ENCODE measurements around the gene SPECC1.
"Not testable (repeated sequence)": the region's sequence is repeated elsewhere in the genome, so short reads cannot be mapped to it uniquely, and the experiment has no call there.

SPECC1 gene

DNA sequence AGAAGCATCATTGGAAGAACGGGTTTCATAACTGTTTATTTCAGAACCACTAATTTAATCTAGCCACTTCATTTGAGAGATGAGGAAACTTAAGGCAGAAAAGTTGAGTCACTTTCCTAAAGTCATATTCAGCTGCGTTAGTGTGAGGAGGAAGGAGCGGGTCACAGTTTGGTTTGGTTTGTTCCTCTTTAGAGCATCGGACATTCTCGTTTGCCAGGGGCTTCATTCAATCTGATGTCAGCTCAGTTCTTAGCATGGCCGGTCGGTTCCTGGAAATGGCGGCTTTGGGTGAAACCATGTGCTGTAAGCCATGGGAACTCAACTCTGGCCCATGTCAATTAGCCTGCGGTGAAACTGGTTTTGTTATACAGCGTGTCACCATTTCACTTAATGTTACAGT, 271.7 kb downstream of the SPECC1 start:
- DNase-seq = peak; percentile 77 to 90 (median 81)

DNA sequence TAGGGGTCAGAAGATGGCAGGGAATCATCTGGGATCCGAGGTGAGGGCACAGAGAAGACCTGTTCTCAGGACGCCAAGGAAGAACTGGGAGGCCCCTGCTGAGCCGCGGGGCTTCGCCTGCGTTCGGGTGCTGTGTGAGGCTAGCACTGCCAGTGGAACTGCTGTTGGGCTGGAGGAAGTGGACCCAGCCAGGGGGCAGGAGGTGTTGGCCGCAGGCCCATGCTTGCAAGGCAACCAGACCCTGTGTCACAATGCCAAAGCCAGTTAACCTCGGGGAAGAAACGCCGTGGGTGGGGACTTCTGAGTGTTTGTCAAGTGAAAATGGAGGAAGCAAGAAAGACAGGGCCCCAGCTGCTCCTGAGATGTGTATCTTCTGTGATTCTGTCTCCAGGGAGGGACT, 272.7 kb downstream of the SPECC1 start:
- DNase-seq = peak; percentile 91 to 96 (median 96)

DNA sequence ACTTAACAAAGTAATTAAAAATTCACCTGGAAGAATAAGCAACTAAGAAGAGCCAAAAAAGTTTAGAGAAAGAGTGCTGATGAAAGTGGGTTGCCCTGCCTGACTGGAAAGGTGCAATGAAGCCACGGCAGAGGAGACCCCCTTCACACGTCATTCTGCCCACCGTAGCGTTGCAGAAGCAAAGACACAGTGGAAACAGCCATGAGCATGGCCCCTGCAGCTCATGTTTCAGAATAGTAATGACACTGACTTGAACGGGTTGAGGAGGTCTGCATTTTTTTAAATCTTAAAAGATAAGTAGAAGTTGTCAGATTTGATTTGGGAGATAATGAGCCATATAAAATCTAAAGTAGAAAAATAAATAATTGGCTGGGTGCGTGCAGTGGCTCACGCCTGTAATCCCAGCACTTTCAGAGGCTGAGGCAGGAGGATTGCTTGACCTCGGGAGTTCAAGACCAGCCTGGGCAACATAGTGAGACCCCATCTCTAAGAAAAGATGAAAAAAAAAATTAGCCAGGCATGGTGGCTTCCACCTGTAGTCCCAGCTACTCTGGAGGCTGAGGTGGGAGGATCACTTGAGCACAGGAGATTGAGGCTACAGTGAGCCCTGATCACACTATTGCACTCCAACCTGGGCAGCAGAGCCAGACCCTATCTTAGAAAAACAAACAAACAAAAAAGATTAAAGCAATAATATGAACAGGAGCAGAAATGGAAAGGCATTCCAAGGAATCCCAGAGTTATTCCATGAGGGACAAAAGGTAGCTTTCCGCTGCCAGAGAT, 273.6 kb downstream of the SPECC1 start:
- no peak for DNase-seq

DNA sequence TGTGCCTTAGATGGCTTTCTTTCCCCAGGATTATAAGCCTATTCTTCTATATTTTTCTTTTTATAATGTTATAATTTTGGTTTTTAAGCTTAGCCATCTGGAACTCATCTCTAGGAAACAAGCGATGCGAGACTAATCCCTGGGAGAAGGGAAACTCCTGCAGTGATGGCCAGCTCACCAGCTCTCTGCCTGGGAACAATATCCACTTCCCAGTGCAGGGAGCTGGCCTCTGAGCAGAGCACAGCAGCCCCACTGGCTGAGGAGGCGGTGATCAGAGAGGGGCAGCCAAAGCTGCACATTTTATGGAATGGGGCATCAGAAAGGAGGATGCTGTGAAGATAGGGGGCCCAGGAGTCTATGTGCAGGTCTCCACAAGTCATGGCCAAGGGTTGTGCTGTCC, 274.9 kb downstream of the SPECC1 start:
- no peak for DNase-seq

DNA sequence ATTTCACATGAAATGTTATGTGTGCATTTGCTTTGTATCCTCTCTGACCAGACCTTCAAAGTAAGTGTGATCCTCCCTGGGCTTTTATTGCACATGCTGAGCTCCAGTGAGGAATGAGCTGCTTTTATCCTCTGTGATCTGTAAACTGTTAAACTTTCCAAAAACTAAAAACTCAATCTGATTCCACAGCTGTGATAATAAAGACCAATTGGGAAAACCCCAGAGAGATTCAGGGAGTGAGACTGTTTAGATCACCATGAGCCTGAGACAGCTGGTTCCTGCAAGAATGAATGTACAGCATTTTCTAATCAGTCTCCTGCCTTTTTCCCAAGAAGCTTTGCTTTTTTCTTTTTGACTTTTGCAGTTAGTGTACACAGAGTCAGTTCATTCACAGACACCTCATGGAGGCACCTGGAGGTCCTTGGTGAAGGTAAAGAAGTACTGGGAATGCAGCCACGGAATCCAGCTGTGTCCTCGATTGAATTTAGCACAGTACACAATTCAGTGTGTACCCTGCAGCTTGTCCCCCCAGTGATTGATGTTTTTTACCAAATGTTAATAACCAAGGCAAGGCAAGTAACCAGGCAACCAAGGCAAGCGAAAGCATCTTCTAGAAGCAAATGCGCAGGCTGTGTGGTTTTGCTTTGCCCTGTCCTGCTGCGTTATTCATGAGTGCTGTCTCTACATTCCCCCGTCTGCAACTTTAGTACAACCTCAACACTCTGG, 275.6 kb downstream of the SPECC1 start:
- DNase-seq = no peak

DNA sequence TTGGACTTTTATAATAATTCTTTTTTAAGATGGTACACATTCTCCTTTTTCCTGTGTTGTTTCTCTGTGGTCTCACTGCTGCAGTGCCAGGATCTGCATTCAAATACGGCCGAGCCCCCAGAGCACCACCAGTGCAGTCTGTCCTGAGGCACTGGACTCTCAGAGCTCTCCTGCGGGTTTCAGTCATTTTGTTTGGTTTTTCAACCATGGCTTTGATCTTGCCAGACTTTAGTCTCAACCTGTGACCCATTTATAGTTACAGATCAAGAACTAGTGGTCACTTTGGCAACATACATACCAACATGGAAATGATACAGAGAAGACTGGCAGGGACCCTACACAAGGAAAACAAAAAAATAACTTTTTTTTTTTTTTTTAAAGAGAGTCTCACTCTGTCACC, 280.8 kb downstream of the SPECC1 start:
- no peak for DNase-seq

DNA sequence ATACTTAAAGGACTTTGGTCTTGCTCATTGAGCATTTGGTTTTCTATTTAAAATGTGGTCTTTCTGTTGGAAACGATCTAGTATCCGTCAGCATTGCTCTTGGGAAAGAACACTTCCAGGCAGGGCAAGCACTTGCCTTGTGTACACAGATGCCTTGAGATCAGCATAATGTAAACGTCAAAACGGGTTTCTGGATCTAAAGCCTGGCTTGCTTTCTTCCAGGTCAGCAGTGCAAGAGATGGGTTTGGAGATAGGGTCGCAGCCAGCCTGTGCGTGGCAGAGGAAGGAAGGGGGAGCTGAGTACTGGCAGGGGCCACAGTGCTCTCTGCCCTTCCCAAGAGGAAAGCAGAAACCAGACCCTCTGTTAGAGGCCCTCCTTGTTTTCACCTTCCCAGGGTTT, 282.7 kb downstream of the SPECC1 start:
- DNase-seq = no peak

DNA sequence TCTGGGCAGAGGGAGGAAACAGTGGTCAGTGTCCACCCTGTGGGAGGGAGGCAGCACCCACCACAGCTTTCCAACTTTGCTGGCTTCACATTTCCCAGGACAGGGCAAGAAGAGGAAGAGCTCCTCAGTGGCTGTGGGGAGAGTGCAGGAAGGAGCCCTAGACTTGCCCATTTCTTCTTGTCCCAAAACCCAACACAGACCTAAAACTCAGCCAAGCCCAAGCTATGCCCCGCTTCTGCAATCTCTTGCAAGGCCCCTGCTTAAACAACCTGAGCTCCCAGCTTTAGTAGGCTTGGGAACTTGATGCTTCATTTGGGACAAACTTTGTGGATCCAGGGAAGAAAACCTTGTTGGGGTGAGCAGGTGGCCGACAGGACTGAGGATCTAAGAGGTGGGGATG, 284.3 kb downstream of the SPECC1 start:
- DNase-seq = peak; percentile 12 to 45 (median 30)

DNA sequence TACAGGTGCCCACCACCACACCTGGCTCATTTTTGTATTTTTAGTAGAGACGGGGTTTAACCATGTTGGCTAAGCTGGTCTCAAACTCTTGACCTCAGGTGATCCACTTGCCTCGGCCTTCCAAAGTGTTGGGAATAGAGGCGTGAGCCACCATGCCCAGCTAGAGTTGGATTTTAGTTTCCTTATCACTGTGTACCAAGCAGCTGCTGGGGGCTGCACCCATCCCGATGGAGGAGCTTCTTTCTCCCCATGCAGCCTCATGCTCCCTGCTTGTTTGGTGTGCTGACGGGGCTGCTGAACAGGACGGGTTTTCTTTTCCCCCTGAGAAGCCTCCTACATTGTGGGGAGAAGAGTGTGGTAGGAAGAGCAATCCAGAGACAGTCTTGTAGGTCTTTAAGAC, 285.0 kb downstream of the SPECC1 start:
- no peak for DNase-seq

DNA sequence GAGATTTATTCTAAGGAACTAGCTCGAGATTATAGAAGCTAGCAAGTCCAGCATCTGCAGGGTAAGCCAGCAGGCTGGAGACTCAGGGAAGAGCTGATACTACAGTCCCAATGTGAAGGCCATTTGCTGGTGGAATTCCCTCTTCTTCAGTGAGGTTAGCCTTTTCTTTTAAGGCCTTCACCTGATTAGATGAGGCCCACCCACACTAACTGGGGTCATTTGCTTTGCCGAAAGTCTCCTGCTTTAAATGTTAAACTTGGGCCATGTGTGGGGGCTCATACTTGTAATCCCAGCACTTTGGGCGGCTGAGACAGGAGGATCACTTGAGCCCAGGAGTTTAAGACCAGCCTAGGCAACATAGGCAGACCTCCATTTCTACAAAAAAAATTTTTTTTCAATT, 289.9 kb downstream of the SPECC1 start:
- DNase-seq = no peak

DNA sequence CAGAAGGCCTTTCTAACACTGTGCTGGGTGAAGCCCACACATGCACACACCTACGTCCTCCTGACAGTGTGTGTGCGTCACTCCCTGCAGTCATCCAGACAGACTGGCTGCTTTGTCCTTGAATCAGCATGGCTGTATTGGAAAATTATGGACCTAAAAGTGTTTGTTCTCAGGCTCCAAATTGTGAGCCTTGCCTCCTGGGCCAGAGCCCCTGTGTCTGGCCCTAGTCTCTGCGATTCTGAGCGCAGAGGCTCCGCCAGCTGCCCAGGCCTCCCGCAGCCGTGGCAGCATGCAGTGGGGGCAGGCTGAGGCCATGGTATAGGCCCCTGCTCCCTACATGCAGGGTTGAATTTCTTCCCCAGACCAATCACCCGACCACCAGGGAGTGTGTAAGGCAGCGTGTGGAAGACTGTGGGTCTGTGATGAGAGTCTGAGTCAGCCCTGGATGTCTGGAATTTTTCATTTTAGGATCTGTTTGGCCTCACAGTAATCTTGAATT, 291.3 kb downstream of the SPECC1 start:
- DNase-seq = no peak

DNA sequence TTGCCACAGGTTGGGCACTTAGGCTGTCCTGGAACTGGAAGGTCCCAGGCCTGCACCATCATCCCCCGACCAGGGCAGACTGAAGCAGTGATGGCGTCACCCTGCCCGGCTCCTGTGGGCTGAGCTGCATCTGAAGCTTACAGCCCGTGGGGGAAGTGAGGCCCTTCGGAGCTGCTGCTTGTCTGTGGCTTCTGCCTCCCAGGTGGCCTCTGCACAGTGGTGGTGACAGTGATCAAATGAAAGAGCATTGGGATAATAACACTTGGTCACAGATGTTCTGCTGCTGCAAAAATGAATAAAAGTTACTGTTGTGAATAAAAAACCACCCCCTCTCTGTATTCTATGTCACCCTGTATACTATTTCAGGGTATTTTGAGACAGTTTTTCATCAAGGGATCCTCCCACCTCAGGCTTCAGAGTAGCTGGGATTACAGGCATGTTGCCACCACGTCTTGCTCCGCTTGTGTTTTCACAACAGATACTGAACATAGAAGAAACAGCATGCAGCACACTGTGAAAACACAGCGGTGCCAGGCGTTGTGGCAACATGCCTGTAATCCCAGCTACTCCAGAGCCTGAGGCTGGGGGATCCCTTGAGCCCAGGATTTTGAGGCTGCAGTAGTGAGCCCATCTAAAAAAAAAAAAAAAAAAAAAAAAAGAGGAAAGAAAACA, 293.2 kb downstream of the SPECC1 start:
- no peak for DNase-seq

DNA sequence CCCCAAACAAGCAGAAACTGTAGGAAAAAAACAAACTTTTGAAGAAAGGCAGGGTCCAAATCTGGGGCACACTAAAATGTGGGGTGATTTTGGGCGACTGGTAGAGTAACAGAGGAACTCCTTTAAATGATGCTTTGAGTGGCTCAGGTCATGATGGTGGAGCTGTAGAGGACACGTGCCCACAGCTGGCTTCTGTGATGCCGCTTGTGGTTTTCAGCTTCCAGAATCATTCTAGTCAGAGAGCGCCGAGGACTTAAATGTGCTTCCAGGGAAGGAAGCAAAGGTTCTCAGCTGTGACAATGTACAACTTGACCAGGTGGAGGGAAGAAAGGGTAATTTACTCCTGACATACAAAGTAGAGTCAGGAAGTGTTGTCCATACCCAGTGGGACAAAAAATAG, 295.8 kb downstream of the SPECC1 start:
- no peak for DNase-seq

DNA sequence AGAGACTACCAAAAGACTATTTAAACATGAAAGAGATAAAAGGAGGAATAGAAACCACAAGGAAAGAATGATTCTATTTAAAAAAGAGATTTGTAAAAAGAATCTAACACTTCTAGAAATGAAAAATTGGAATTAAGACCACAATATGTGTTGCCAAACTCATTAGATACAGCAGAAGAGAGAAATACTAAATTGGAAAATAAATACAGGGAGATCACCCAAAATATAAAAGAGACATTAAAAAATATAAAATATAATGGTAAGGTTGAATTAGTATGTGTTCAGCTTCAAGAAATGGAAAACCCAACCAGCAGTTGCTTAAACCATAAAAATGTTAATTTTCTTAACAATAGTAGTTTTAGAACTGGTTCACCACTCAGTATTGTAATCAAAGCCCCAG, 297.8 kb downstream of the SPECC1 start:
- DNase-seq = no peak

DNA sequence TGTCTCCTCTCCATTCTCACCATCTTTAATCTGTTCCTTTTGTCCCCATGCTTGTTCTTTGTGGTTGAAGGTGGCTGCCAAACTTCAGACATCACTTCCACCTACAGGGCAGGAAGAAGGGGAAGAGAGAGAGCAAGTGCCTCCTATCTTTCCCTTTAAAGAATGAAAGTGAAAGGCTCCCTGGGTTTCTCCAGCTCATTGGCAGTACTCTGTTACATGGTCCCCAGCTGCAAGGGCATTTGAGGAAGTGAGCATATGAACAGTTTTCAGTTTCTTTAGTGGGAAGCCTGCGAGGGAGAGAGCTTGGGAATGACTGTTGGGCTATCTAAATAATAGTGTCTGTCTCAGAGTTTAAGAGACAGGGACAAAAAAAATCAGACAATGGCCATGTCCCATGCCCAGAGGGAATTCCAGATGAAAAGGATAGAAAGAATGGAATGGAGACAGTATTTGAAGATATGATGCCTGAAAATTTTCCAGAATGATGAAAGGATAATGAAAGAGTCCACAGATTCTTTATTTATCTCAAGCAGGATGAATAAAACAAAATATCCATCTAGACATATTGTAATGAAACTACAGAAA, 298.3 kb downstream of the SPECC1 start:
- DNase-seq = peak in 3 of 4 experiments; percentile 38 to 55 (median 52)

DNA sequence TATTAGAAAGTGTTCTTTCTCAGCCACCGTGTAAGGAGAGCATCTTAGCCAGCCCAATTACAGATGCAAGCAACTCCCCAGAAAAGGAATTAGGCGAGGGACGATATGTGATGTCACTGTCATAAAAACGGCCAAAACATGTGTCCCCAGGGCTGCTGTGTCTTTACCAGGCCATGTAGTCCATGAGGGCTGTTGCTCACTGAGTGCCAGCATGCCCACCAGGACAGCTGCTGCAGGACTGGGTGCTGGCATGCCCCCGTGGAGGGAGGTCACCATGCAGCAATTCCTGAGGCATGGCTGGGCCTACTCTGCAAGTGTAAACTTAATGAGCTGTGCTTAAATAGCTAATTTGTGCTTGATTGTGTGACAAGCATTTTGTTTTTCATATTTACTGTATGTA, 301.3 kb downstream of the SPECC1 start:
- no peak for DNase-seq

DNA sequence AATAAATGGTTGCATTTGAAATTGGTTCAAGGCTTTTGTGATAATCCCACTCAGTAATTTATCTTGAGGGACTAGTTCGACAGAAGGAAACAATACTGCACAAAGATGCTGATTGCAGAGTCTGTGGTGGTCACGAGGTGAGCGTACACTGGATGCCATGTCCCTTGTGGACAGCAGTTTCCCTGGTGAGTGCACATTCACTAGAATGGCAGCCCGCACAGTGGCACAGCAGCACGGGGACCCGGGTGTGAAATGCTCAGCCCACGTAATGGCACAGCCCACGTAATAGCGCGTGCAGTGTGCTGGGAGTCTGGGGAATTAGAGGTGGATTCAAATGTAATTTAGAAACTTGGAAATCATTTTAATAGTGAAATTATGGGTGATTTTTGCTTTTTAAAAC, 304.1 kb downstream of the SPECC1 start:
- DNase-seq = no peak

DNA sequence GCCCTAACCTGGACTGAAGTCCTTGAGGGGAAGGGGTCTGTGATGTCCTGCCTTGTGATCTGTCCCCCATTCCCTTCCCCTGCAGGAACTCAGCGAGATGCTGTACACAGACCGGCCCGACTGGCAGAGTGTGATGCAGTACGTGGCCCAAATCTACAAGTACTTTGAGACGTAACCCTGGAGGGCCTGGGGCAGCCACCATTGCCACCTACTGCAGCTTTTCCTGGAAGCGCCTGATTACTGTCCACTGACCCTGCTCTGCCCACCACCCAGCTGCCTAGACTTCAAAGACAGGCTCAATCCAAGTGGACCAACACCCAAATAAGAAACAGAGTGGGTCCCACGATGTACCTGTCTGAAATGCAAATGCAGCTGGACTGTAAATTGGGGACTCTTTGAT, 304.7 kb downstream of the SPECC1 start:
- no peak for DNase-seq

DNA sequence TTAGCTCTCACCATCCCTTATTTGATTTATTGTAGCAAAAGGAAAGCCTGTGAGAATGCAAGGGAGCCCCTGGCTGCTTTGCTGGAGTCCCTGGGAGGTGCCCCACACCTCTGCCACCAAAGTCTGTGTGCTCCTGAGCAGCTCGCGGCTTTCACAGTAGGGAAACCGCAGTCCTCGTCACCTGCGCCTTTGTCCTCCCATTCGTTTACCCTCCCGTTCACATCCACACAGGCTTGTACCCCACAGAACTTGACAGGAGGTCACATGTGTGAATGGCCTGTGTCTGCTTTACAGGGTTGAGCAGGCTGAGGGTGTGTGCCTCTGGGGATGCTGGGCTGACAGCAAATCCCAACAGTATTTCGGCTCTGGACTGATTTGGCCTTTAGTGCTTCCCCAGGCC, 305.7 kb downstream of the SPECC1 start:
- DNase-seq = no peak

DNA sequence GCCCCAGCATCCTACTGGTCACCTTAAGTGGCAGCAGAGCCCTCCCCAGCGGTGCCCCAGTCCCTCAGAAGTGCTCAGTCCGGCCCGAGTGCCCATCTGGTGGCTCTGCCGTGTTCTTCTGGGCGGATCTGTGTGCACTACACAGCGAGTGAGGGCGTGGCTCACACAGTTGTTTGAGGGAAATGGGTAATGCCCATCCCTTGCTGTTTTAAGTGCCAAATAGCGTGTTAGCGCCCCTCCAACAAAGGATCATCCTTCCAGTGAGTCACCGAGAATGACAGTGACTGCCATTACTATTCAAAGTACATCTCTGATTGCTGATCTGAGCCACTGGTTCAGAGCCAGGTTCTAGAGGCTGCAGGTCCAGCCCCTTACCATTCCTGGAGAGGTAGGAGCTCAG, 306.2 kb downstream of the SPECC1 start:
- DNase-seq = no peak

DNA sequence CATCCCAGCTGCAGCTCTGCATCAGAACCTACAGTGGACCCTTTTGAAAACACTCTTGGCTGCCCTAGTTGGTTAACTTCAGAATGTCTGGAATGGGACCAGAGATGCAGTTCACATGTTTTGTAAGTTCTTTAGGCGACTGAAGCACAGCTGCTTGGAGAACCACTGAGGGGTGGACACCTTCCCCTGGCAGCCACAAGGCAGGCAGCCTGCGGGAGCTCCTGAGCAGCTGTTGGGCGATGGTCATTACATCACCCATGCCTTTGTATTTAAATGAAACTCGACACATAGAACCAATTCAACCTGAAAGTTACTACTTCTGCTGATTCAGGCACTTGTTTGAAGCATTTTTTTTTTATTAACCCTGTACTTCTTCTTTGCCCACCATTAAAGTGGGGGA, 306.7 kb downstream of the SPECC1 start:
- DNase-seq = no peak

DNA sequence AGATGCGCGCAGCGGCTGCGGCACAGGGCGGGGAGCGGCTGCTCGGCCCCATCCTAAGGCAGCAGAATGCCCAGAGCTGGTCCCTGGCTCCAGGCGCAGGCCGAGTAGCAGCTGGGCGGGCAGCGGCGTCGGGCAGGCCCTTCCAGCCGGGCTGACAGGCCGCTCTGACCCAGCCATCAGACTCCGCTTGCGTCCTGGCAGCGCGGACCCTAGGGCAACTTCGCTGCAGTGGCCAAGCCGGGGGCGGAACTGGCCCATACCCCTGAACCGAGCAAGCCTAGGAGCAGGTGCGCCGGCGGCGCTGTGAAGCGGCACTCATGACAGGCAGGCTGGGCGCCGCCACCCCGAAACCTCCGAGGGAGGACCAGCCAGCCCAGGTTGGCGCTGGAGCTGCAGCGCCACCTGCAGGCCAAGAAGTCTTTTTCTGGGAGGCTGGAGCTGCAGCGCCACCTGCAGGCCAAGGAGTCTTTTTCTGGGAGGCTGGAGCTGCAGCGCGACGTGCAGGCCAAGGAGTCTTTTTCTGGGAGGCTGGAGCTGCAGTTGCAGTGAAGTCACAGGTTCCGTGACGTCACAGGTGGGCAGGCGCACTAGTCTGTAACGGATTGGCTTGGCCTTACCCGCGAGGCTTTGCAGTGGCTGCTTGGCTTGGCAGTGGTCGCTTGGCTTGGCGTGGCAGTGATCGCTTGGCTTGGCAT, 311.5 kb downstream of the SPECC1 start:
- DNase-seq = peak; percentile 77 to 88 (median 81)

DNA sequence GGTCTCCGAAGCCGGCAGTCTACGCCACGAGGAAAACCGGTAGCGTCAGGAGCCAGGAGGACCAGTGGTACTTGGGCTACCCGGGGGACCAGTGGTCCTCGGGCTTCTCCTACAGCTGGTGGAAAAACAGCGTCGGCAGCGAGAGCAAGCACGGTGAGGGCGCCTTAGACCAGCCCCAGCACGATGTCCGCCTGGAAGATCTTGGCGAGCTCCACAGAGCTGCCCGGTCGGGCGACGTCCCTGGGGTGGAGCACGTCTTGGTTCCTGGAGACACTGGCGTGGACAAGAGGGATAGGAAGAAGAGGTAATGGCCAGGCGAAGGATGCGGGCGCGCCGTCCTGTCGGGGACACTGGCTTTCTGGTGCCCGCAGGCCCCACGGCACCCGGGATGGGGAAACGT, 312.2 kb downstream of the SPECC1 start:
- DNase-seq = not testable (repeated sequence)
